Erythroblast (primary cell): ENCODE data around the gene BIVM.

ENCODE experiments used
- GATA1 ChIP-seq: IDR thresholded peaks from 2 replicates; pipeline ENCODE4 v1.6.1; 2011; ENCODE audit warnings: low read depth, mild to moderate bottlenecking, control low read depth, low read length, moderate library complexity
- POLR2A ChIP-seq: IDR thresholded peaks from 2 replicates; pipeline ENCODE4 v1.6.1; 2011; ENCODE audit warnings: mild to moderate bottlenecking, low read length

- TF ChIP-seq POLR2A (no peak), GATA1 (no peak)
Observed at GRCh38 chr13:102776271-102776670, 22.6 kb upstream of the BIVM start.
